Fibroblast of lung (primary cell): Measurements from ENCODE around the gene ADI1.

ENCODE experiments used
- CTCF ChIP-seq, 2 donors: IDR thresholded peaks in 1 of 2; conservative IDR thresholded peaks in 1 of 2; 1 replicate in 1 of 2; 2 replicates in 1 of 2; pipeline ENCODE4 v1.5.1; 2011 to 2012; ENCODE audit warnings: low read length in 2 of 2, control low read depth in 1 of 2, inconsistent platforms in 1 of 2, low read depth in 1 of 2, mild to moderate bottlenecking in 1 of 2
- EZH2 ChIP-seq: IDR thresholded peaks from 2 replicates; pipeline ENCODE4 v1.5.1; 2012; ENCODE audit warnings: low read length, control low read depth, mild to moderate bottlenecking; ENCODE audit errors: missing control alignments

- TF ChIP-seq CTCF (conservative IDR thresholded peaks at IDR 0.05 in 1 of 2, IDR thresholded peaks at IDR 0.05 in 1 of 2; ENCODE audit: low read depth in 1 of 2, low read length in 2 of 2) (no peak), EZH2 (no peak)
Observed at GRCh38 chr2:3491716-3492474, 27.4 kb downstream of the ADI1 start.
